GM19193 (cell line): ENCODE results near the gene KRT1.

Experiments used
- POLR2A ChIP-seq: IDR thresholded peaks from 4 replicates; pipeline ENCODE4 v1.6.1; 2011; ENCODE audit not compliant: insufficient read depth, insufficient read length; ENCODE audit errors: extremely low read depth

The KRT1 gene

GRCh38 chr12:52679875-52680274 is 332 bp downstream of the KRT1 start:
- no peak for TF ChIP-seq POLR2A

- TF ChIP-seq POLR2A = no peak
Observed at GRCh38 chr12:52677671-52678070, 2.5 kb downstream of the KRT1 start.

- TF ChIP-seq POLR2A = no peak
Observed at GRCh38 chr12:52677126-52677525, 3.1 kb downstream of the KRT1 start.

- TF ChIP-seq POLR2A = no peak
Observed at GRCh38 chr12:52676163-52676562, 4.0 kb downstream of the KRT1 start.

GRCh38 chr12:52675301-52675701 is 4.9 kb downstream of the KRT1 start:
- no peak for TF ChIP-seq POLR2A

- no peak for TF ChIP-seq POLR2A
Observed at GRCh38 chr12:52674433-52674775, 5.8 kb downstream of the KRT1 start.

GRCh38 chr12:52673713-52674432 is 6.3 kb downstream of the KRT1 start:
- no peak for TF ChIP-seq POLR2A

- no peak for TF ChIP-seq POLR2A
Observed at GRCh38 chr12:52673217-52673616, 7.0 kb downstream of the KRT1 start.

GRCh38 chr12:52672321-52672933 is 7.8 kb downstream of the KRT1 start:
- no peak for TF ChIP-seq POLR2A

- no peak for TF ChIP-seq POLR2A
Observed at GRCh38 chr12:52670961-52671360, 9.2 kb downstream of the KRT1 start.

GRCh38 chr12:52670506-52670905 is 9.7 kb downstream of the KRT1 start:
- TF ChIP-seq POLR2A = no peak

- TF ChIP-seq POLR2A = no peak
Observed at GRCh38 chr12:52669426-52669825, 10.8 kb downstream of the KRT1 start.

GRCh38 chr12:52667931-52668330 is 12.3 kb downstream of the KRT1 start:
- no peak for TF ChIP-seq POLR2A

GRCh38 chr12:52667509-52667908 is 12.7 kb downstream of the KRT1 start:
- no peak for TF ChIP-seq POLR2A

- TF ChIP-seq POLR2A = no peak
Observed at GRCh38 chr12:52666471-52666870, 13.7 kb downstream of the KRT1 start.

- TF ChIP-seq POLR2A = no peak
Observed at GRCh38 chr12:52663420-52663819, 16.8 kb downstream of the KRT1 start.

GRCh38 chr12:52662918-52663229 is 17.3 kb downstream of the KRT1 start:
- TF ChIP-seq POLR2A = no peak
